Muscle layer of duodenum (tissue), 2 donors: ENCODE results near the gene SLC9A8.
A peak's percentile ranks its signal among the peaks of the same experiment; 100 is the strongest.
"Not testable (repeated sequence)": the region's sequence is repeated elsewhere in the genome, so short reads cannot be mapped to it uniquely, and the experiment has no call there.

ENCODE experiments used
- H3K27ac ChIP-seq: one replicate; pipeline ENCODE4 v1.7.0; 2013; ENCODE audit warnings: mild to moderate bottlenecking, low read length
- H3K27me3 ChIP-seq: one replicate; pipeline ENCODE4 v1.7.0; 2013; ENCODE audit warnings: low read depth, mild to moderate bottlenecking, control low read depth, low read length
- H3K36me3 ChIP-seq, 2 donors: one replicate each; pipeline ENCODE4 v1.7.0; 2013; ENCODE audit warnings: low read length in 2 of 2, control low read depth in 1 of 2, mild to moderate bottlenecking in 1 of 2; ENCODE audit not compliant: insufficient read depth in 2 of 2, control insufficient read depth in 1 of 2
- H3K4me1 ChIP-seq, 2 donors: one replicate each; pipeline ENCODE4 v1.7.0; 2013; ENCODE audit warnings: low read length in 2 of 2, mild to moderate bottlenecking in 2 of 2, control low read depth in 1 of 2, moderate library complexity in 1 of 2; ENCODE audit not compliant: insufficient read depth in 2 of 2, control insufficient read depth in 1 of 2
- H3K4me3 ChIP-seq, 2 donors: one replicate each; pipeline ENCODE4 v1.7.0; 2013; ENCODE audit warnings: low read length in 2 of 2, low read depth in 1 of 2, mild to moderate bottlenecking in 1 of 2
- H3K9me3 ChIP-seq, 2 donors: one replicate each; pipeline ENCODE4 v1.7.0; 2013; ENCODE audit warnings: low read length in 2 of 2, control low read depth in 1 of 2, mild to moderate bottlenecking in 1 of 2; ENCODE audit not compliant: control insufficient read depth in 1 of 2
- donor health status: healthy.

Gene SLC9A8

DNA sequence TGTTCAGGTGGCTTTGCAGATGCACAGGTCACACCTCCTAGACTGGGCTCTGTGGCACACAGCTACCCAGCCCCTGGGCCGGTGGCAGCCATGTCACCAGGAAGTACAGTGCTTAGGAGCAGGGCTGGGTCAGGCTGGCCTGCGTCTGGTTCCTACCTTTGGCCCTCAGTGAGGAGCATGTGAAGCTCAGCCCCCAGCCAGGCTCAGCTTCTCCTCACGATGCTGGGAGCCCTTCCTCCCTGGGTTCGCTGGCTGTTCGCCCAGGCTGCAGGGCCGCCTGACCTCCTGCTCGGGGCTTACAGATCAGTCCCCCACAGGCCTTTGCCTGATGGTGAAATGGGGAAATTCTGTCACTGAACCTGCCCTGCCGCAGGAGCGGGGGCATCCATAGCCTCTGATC lies 79.6 kb downstream of the SLC9A8 start:
- Histone ChIP-seq H3K27ac (no peak overlapping the region), H3K9me3 (no peaks in the 10 kb centered on the region), H3K4me3 (no peak overlapping the region), H3K4me1 (peaks cover 5 to 47% of the 10 kb centered on the region in 2 donors), H3K36me3 (peaks cover 0 to 7% of the 10 kb centered on the region in 2 donors), H3K27me3 (no peaks in the 10 kb centered on the region)

GRCh38 chr20:49892817-49893216 lies 80.2 kb downstream of the SLC9A8 start:
- H3K9me3 ChIP-seq: no peaks in the 10 kb centered on the region
- no peak overlapping the region for H3K27ac ChIP-seq
- no peak overlapping the region for H3K4me3 ChIP-seq
- H3K36me3 ChIP-seq: peaks cover 0 to 4% of the 10 kb centered on the region in 2 donors
- no peaks in the 10 kb centered on the region for H3K27me3 ChIP-seq
- peaks cover 5 to 43% of the 10 kb centered on the region in 2 donors for H3K4me1 ChIP-seq

DNA sequence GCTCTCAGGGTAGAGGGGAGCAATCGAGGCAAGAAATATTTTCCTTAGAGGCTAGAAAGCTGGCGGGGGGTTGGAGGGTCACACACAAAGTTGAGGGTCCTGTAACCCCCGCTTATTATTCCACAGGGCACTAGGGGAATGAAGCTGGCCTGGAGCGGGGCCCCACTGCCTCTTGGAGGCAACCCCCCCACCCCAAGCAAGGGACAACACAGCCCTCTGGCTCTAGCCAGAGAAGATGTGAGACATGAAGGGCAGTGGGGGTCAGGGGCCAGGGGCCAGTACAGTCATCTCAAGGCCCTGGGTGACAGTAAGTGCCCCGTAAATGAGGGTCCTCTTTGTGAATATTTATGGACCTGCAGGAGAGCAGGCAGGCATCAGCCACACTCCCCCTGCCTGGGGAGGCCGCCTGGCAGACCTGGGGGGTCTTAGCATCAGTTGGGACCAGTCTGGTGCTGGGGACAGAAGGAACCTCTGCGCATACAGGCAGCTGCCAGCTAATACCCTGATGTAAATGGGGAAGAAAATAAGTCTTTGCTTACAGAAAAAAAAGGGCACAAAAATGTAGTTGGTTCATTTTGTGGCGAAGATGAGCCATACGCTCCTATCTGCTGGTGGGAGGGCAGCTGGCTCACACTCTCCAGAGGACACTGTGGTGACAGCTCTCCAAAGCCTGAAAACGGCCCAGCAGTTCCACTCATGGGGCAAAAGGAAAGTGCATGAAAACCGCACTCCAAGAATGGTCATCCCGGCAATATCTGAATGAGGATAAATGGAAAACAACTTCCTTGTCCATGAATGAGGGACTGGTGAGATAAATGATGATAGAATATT lies 80.8 kb downstream of the SLC9A8 start:
- H3K4me1 ChIP-seq: peaks cover 5 to 37% of the 10 kb centered on the region in 2 donors
- H3K9me3 ChIP-seq: no peaks in the 10 kb centered on the region
- no peak overlapping the region for H3K27ac ChIP-seq
- H3K36me3 ChIP-seq: no peaks in the 10 kb centered on the region
- peak overlapping the region in 1 of 2 donors; percentile 37 for H3K4me3 ChIP-seq
- no peaks in the 10 kb centered on the region for H3K27me3 ChIP-seq

- H3K36me3 ChIP-seq: no peaks in the 10 kb centered on the region
- no peaks in the 10 kb centered on the region for H3K9me3 ChIP-seq
- H3K4me1 ChIP-seq: peaks cover 5 to 32% of the 10 kb centered on the region in 2 donors
- H3K4me3 ChIP-seq: peak overlapping the region in 1 of 2 donors; percentile 37
- no peak overlapping the region for H3K27ac ChIP-seq
- H3K27me3 ChIP-seq: no peaks in the 10 kb centered on the region
These were observed 81.4 kb downstream of the SLC9A8 start for GRCh38 chr20:49894073-49894470.

GRCh38 chr20:49895474-49896093 lies 83.0 kb downstream of the SLC9A8 start:
- not testable (repeated sequence) for H3K27ac ChIP-seq, H3K4me3 ChIP-seq, H3K9me3 ChIP-seq, H3K27me3 ChIP-seq, H3K36me3 ChIP-seq
- peaks cover 5 to 18% of the 10 kb centered on the region in 2 donors for H3K4me1 ChIP-seq

DNA sequence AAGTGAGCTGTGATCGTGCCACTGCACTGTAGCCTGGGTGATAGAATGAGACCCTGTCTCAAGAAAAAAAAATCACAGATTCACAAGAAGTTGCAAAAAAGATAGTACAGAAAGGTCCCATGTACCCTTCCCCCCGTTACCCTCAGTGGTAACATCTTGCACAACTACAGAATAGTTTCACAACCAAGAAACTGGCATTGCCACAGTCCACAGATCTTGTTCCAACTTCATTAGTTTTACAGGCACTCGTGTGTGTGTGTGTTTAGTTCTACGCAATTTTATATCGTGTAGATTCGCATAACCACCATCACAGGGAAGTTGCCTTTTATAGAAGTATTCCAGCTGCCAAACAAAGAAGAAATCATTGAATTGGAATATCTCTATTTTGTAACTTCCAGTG lies 83.6 kb downstream of the SLC9A8 start:
- H3K36me3 ChIP-seq: no peaks in the 10 kb centered on the region
- H3K27ac ChIP-seq: no peak overlapping the region
- H3K9me3 ChIP-seq: no peaks in the 10 kb centered on the region
- H3K27me3 ChIP-seq: no peaks in the 10 kb centered on the region
- no peak overlapping the region for H3K4me3 ChIP-seq
- peaks cover 5 to 14% of the 10 kb centered on the region in 2 donors for H3K4me1 ChIP-seq

GRCh38 chr20:49899541-49900383 lies 87.1 kb downstream of the SLC9A8 start:
- Histone ChIP-seq H3K27ac (no peak overlapping the region), H3K4me3 (no peak overlapping the region), H3K9me3 (no peaks in the 10 kb centered on the region), H3K36me3 (peaks cover 4 to 5% of the 10 kb centered on the region in 2 donors), H3K4me1 (peaks cover 0 to 7% of the 10 kb centered on the region in 2 donors), H3K27me3 (no peaks in the 10 kb centered on the region)

- Histone ChIP-seq H3K4me3 (no peak overlapping the region), H3K36me3 (peaks cover 16 to 23% of the 10 kb centered on the region in 2 donors), H3K27me3 (no peaks in the 10 kb centered on the region), H3K9me3 (no peaks in the 10 kb centered on the region), H3K27ac (no peak overlapping the region), H3K4me1 (peaks cover 0 to 7% of the 10 kb centered on the region in 2 donors)
These were observed 89.0 kb downstream of the SLC9A8 start for GRCh38 chr20:49901588-49901987.

DNA sequence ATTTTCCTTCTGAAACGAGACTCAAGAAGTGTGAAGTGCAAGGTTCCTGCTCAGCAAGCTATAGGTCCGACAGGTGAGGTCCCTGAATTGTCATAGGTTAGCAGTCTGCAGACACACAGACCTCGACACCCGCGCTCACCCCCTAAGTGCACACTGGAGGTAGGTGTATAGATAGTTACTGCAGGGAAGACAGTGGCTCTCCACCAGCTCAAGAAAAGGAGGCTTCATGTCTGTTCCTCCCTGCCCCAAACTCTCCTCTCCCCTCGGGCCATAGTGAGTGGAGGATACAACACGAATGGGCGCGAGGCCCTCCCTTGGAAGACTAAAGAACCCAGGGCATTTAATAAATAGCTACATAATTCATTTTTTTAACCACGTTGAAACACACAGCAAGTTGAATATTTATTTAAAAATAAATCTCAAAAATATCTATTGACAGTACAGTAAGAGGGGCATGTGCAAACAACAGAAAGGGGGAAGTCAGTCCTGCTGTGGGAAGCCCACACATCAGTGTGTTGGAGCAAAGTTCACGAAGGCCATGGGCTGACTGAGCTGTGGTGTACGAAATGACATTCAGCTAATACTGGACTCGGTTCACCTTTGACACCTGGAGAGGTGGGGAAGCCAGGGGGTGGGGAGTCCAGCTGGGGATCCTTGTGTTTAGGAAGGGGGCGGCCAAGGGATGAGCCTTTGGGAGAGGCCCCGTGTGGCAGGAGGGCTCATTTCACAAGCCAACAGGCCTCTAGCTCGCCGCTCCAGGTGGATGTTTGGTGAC lies 92.0 kb downstream of the SLC9A8 start:
- Histone ChIP-seq H3K9me3 (no peaks in the 10 kb centered on the region), H3K27me3 (no peaks in the 10 kb centered on the region), H3K4me1 (peaks cover 0 to 7% of the 10 kb centered on the region in 2 donors), H3K4me3 (no peak overlapping the region), H3K27ac (no peak overlapping the region), H3K36me3 (peaks cover 30 to 40% of the 10 kb centered on the region in 2 donors)

DNA sequence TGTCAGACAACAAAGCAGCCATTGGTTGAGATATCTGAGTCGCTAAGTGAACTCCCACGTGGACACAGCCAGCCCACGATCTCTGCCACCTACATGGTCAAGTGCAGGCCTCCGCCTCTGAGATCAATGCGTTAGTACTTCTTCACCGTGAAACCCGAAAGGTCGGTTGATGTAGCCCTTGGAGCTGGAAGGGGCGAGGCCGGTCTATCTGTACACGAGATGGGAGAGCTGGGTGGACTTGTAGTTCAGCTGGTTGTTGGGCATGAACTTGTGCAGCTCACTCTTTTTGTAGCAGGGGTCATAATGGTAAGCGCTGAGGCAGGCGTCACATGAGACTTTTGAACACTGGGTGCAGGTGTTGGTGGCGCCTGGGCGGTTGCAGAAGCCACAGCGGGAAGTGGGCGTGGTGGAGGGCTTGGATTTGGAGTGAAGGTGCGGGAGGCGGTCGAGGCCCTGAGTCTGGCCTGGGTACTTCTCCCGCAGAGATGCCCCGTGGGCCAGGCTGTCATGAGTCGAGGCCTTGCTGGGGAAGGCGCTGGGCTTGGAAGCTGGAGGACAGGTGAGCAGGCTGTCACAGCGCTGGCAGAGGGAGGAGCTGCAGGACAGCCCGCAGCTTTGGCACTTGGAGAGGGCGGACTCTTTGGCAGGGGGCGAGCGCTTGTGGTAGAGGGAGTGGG lies 92.9 kb downstream of the SLC9A8 start:
- Histone ChIP-seq H3K27ac (no peak overlapping the region), H3K36me3 (peaks cover 30 to 46% of the 10 kb centered on the region in 2 donors), H3K9me3 (no peaks in the 10 kb centered on the region), H3K4me1 (peaks cover 0 to 13% of the 10 kb centered on the region in 2 donors), H3K27me3 (no peaks in the 10 kb centered on the region), H3K4me3 (no peak overlapping the region)
